SK-N-SH (cell line): ENCODE results near the gene YTHDF1.

Experiments used
- EP300 ChIP-seq, 2 experiments: IDR thresholded peaks; 2 replicates each; pipeline versions ENCODE4 v1.4.0 to v1.6.1; 2012; ENCODE audit warnings: borderline replicate concordance in 1 of 2, low read depth in 1 of 2, low read length in 1 of 2
- EZH2phosphoT487 ChIP-seq: fragments of 200-600 bp; sonication (generic); IDR thresholded peaks from 2 replicates; pipeline ENCODE4 v1.6.1; 2017; ENCODE audit warnings: low read depth, mixed run types, mild to moderate bottlenecking, antibody characterized with exemption, moderate library complexity, borderline replicate concordance
- FOXM1 ChIP-seq: IDR thresholded peaks from 2 replicates; pipeline ENCODE4 v1.4.0; 2012; ENCODE audit warnings: low read depth, mild to moderate bottlenecking
- POLR2AphosphoS5 ChIP-seq: IDR thresholded peaks from 2 replicates; pipeline ENCODE4 v1.6.1; 2012; ENCODE audit warnings: low read depth, low read length
- RCOR1 ChIP-seq: fragments of 150-350 bp; IDR thresholded peaks from 2 replicates; pipeline ENCODE4 v1.6.1; 2017; ENCODE audit warnings: antibody characterized with exemption, low read length
- SIN3A ChIP-seq: IDR thresholded peaks from 2 replicates; pipeline ENCODE4 v1.6.1; 2012; ENCODE audit warnings: low read depth, mild to moderate bottlenecking, low read length, moderate library complexity, borderline replicate concordance
- TAF1 ChIP-seq: IDR thresholded peaks from 2 replicates; pipeline ENCODE4 v1.6.1; 2012; ENCODE audit warnings: low read depth, mild to moderate bottlenecking, low read length, moderate library complexity, borderline replicate concordance
- TCF12 ChIP-seq: IDR thresholded peaks from 2 replicates; pipeline ENCODE4 v1.4.0; 2012
- TF ChIP-seq, protein P1 (sequence below): fragments of 200-600 bp; sonication (generic); IDR thresholded peaks from 2 replicates; pipeline ENCODE4 v1.6.1; 2017; ENCODE audit warnings: antibody characterized with exemption, mild to moderate bottlenecking, moderate library complexity
- TF ChIP-seq, protein P2 (sequence below): IDR thresholded peaks from 2 replicates; pipeline ENCODE4 v1.4.0; 2012; ENCODE audit warnings: low read depth

DNA sequence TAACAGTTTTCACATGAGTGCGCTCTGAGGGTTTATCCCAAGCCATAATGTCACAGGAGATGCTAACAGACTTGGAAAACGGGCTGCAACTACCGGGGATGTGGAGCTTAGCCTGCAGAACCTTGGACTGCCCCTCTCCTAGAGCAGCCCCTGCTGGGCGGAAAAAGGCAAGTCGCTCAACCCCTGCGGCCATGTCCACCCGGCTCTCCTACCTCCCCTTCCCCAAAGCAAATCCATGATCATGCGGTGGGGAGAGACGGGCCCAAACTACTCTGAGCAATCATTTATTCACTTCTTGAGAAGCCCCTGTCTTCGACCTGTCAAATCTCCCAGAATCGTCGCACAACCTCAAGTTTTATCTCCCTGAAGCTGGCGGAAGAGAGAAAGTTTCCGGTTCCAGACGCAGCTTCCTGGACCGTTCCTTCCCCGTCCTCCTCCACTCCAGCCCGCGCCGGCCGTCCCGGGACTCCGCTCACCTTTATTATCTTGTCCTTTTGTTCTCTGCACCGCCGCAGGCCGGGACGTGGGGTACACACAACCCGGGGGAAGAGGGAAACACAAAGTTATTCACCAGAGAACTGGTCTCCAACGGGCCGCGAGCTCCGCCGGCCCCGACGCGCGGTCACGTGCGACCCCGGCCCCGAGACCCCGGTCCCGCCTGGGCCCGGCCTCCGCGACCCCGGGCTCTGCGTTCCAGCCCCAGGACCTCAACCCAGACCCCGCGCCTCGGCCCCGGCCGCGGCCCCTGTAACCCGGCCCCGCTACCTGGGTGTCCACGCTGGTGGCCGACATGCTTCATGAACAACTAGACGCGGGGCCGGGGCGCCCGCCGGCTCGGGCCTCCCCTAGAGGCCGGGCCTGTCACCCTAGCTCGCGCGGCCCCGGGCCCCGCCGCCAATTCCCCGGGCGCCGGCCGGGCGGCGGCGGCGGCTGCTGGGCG is 560 bp downstream of the YTHDF1 start:
- TF ChIP-seq TAF1 (no peak), TCF12 (no peak), EP300 (IDR thresholded peaks at IDR 0.05; ENCODE audit: borderline replicate concordance in 1 of 2, low read depth in 1 of 2, low read length in 1 of 2) (no peak), POLR2AphosphoS5 (no peak), EZH2phosphoT487 (no peak), SIN3A (no peak; the same call in 1 of the 2 replicates), RCOR1 (no peak), FOXM1 (no peak)
- TF ChIP-seq, protein P1, sequence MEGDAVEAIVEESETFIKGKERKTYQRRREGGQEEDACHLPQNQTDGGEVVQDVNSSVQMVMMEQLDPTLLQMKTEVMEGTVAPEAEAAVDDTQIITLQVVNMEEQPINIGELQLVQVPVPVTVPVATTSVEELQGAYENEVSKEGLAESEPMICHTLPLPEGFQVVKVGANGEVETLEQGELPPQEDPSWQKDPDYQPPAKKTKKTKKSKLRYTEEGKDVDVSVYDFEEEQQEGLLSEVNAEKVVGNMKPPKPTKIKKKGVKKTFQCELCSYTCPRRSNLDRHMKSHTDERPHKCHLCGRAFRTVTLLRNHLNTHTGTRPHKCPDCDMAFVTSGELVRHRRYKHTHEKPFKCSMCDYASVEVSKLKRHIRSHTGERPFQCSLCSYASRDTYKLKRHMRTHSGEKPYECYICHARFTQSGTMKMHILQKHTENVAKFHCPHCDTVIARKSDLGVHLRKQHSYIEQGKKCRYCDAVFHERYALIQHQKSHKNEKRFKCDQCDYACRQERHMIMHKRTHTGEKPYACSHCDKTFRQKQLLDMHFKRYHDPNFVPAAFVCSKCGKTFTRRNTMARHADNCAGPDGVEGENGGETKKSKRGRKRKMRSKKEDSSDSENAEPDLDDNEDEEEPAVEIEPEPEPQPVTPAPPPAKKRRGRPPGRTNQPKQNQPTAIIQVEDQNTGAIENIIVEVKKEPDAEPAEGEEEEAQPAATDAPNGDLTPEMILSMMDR = peak; percentile 60
- TF ChIP-seq, protein P2, sequence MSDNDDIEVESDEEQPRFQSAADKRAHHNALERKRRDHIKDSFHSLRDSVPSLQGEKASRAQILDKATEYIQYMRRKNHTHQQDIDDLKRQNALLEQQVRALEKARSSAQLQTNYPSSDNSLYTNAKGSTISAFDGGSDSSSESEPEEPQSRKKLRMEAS = no peak
